Caki2 (cell line): ENCODE measurements around the gene HEATR1. TPM values are rescaled to one million over a fixed set of nuclear protein-coding genes. Genes with fewer than 3 reads are reported as not detected.
"Not testable (repeated sequence)": the region's sequence is repeated elsewhere in the genome, so short reads cannot be mapped to it uniquely, and the experiment has no call there.

Source experiments
- DNase-seq: peaks from one replicate; pipeline ENCODE4 v3.0.0-alpha.2; 2015; ENCODE audit warnings: low read depth
- in situ Hi-C: cut with HindIII; loops from 2 replicates; pipeline ENCODE4 v1.10.0; 2016; ENCODE audit warnings: low sequenced_read_pairs, low pct_unique_long_range_greater_than_20kb, mixed read lengths
- total RNA-seq: library from RNA; depleted of rRNA; stranded (reverse); fragments of >200 nt; shearing (Covaris generic); gene quantifications from 2 replicates; pipeline ENCODE4 v1.2.3, GENCODE V29; 2014; ENCODE audit warnings: low replicate concordance

HEATR1 gene
- total RNA-seq, 1 experiment from 2014 or later: 5.1 TPM

DNA sequence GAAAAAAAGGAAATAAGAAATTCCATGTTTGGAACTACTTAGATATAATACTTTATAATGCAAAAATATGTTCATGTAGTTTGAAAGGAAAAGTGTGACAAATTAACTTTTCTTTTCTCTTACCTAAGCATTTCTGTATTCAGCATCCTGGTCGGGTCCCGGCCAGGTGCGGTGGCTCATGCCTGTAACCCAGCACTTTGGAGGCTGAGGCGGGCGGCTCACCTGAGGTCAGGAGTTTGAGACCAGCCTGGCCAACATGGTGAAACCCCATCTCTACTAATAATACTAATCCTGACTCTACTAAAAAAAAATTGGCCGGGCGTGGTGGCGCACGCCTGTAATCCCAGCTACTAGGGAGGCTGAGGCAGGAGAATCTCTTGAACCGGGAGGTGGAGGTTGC is 3.3 kb upstream of the HEATR1 start:
- DNase-seq, in situ Hi-C loops: not testable (repeated sequence)

GRCh38 chr1:236604905-236605806 is 840 bp upstream of the HEATR1 start:
- in situ Hi-C loops: no loop called here
- no peak for DNase-seq

DNA sequence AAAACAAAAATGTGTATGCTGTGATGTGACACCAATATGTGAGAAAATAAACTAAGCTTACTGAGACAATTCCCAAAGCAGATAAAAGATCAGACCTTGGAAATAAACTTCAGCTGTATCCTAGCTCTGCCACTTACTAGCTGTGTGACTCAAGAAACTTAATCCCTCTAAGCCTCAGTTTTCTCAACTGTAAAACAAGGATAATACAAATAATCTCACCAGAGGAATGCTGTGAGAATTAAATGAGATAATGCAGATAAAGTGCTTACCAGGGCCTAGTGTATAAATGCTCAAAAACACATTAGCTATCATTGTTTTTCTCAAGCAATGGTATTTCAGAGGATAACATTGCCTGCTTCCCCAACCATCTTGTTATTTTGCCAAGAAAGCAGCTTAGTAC is 2.1 kb downstream of the HEATR1 start:
- no peak for DNase-seq
- in situ Hi-C loops: no loop called here

- no peak for DNase-seq
- in situ Hi-C loops: no loop called here
Measured at GRCh38 chr1:236590553-236591150, 13.7 kb downstream of the HEATR1 start.

- DNase-seq: no peak
- in situ Hi-C loops: no loop called here
Measured at GRCh38 chr1:236589531-236589930, 14.8 kb downstream of the HEATR1 start.

DNA sequence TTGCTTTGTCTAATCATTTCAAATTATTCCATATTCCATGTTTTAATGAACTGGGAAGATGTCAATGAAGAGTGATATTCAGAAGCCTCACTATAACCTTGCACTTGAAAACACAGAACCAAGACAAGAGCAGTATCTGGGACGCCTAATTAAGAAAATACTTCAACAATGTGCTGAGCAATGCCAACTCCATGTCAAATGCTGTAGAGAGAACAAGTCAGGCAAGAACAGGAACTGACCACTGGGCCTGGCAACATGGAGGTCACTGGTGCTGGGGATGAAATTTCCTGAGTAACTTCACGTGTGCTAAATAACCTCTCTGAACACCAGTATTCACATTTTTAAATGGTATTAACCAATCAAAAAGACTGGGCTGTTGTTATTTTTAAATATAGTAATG is 22.8 kb downstream of the HEATR1 start:
- in situ Hi-C loops: no loop called here
- DNase-seq: no peak

- DNase-seq, in situ Hi-C loops: not testable (repeated sequence)
Measured at GRCh38 chr1:236580404-236580803, 23.9 kb downstream of the HEATR1 start.

DNA sequence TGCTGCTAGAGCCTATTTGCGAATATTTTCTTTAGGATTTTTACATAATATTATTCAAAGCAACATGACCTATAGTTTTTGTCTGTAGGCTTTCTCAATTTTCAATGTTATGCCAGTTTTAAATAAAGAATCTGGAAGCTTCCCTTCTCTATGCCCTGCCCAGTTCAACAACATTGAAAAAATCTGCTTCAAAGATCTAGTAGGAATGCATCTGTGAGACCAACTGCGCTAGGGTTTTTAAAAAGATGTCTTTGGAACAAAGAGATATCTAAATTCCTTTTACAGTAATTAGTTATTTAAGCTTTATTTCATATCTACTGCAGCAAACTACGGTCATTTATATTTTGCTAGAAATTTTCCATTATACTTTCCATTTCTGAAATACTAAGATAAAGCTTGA is 25.7 kb downstream of the HEATR1 start:
- in situ Hi-C loops: no loop called here
- no peak for DNase-seq

DNA sequence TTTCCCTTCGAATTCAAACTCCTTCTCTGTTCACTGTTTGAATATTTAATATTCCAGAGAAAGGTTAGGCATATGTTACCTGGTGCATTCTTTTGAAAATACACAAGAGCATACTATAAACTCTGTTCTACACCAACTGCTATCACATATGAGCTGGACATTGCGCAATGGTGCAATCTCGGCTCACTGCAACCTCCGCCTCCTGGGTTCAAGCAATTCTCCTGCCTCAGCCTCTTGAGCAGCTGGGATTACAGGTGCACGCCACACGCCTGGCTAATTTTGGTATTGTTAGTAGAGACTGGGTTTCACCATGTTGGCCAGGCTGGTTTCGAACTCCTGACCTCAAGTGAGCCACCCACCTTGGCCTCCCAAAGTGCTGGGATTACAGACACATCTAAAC is 27.3 kb downstream of the HEATR1 start:
- in situ Hi-C loops, DNase-seq: not testable (repeated sequence)

- in situ Hi-C loops: no loop called here
- DNase-seq: no peak
Measured at GRCh38 chr1:236576004-236576403, 28.3 kb downstream of the HEATR1 start.

DNA sequence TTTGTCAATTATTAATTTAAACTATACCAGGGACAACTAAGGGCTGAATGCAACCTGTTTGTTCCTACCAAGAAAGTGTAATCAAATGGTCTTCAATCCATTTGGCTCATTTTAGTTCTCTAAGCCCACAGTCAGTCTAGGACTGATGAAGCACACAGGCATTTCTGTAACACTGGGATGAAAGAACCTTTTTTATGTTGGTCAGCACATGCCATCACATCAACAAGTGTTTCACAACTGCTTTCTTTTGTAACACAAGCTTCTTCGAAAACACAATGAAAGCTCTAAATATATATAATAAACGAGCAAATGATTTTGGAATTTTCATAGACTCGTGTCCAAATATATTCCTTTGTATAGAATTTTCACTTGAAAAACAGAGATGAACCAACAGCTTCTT is 28.8 kb downstream of the HEATR1 start:
- in situ Hi-C loops: no loop called here
- no peak for DNase-seq

GRCh38 chr1:236568285-236568894 is 35.9 kb downstream of the HEATR1 start:
- in situ Hi-C loops: no loop called here
- no peak for DNase-seq

GRCh38 chr1:236565530-236565929 is 38.8 kb downstream of the HEATR1 start:
- in situ Hi-C loops: no loop called here
- DNase-seq: no peak

DNA sequence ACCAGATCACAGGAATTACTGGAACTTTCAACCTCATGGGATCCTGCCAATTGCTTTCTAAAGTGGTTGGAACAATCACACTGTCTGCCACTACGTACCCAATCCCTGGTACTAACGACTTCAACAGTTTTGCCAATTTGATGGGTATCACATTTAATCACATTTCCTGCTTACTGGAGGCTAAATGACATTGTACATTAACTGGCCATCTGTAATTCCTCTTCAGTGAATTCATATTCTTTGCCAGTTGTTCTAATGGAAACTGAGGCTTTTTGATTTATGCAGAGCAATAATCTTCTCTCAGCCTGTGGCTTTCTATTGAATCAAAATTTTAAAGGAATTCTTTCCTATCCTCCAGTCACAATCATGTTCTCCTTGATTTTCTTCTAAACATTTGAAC is 42.3 kb downstream of the HEATR1 start:
- in situ Hi-C loops: no loop called here
- no peak for DNase-seq

DNA sequence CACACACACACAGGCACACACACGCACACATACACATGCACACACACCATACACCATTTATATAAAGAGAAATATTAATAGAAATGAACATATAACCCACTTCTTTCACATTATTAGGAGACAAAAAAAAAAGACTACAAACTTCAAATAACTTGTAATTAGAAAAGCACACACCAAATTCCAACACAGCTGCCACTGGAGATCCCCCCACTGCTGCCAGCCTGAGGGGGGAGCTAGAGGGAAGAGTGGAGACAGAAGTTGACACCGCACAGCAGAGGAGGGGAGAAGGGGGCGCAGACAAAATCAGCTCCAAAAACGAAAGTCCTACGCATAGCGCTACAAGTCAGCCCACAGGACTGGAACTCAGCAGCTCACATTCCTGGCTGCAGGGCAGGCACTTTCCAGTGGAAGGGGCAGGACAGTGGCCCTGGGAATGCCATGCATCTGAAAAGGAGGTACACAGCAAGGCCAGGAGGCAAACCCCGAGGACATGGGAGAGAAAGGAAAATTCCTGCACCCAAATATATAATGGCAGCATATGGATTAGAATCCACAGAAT is 44.0 kb downstream of the HEATR1 start:
- no peak for DNase-seq
- in situ Hi-C loops: no loop called here

- no peak for DNase-seq
- in situ Hi-C loops: no loop called here
Measured at GRCh38 chr1:236558846-236559245, 45.5 kb downstream of the HEATR1 start.

DNA sequence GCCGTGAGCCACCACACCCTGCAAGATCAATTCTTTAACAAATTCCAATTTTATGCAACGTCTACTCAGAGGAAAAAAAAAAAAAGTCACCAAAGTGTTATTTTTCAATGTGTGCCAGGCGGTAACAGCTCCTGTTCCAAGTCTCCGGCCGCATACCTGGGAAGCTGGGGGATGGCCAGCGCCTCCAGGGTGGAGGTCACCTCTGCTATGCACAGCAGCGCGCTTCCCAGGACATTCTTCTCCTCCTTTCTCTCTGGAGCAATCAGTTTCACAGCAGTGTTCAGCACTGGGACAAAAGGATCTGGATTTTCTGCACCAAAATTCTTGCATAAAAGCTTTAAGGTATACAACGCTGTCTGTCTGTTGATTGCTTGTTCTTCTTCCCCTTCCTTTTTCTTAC is 46.2 kb downstream of the HEATR1 start:
- in situ Hi-C loops: no loop called here

DNA sequence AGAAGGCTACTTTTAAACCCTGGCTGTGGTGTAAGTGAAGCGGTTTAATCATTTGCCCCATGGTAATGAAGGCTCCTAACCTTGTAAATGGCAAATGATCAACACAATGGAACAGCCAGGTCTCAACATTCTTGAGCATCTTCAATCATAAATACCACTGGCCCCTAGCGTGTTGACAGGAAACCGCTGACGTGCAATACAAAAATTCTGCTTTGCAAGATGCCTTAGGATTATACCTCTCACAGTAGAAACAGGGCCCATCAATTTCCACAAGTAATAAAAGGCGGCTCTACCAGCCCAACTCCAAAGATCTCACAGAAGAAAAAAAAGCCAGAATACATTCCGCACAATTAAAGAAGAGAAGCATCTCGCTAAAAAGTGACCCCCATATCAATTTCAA is 47.7 kb downstream of the HEATR1 start:
- DNase-seq: no peak
- in situ Hi-C loops: no loop called here

More for the DNA sequence above, 46.2 kb downstream of the HEATR1 start:
- no peak for DNase-seq

- no peak for DNase-seq
- in situ Hi-C loops: no loop called here
Measured at GRCh38 chr1:236553370-236553769, 50.9 kb downstream of the HEATR1 start.
